Large intestine (tissue), 3 donors: ENCODE results near the gene KLHL22. TPM values are rescaled to one million over a fixed set of nuclear protein-coding genes. Genes with fewer than 3 reads are reported as not detected.

Source experiments
- DNase-seq, 2 donors: peaks; one replicate each; pipeline versions ENCODE4 v3.0.0 to v3.0.0-alpha.2; 2013
- H3K27ac ChIP-seq: one replicate; pipeline ENCODE4 v1.5.1; 2013; ENCODE audit warnings: low read length
- H3K27me3 ChIP-seq: 2 replicates; pipeline ENCODE4 v1.6.1; 2013; ENCODE audit warnings: low read length; ENCODE audit not compliant: control insufficient read depth, insufficient read depth
- H3K36me3 ChIP-seq: 2 replicates; pipeline ENCODE4 v1.6.1; 2013; ENCODE audit warnings: low read length; ENCODE audit not compliant: control insufficient read depth, insufficient read depth
- H3K4me1 ChIP-seq: one replicate; pipeline ENCODE4 v1.6.1; 2013; ENCODE audit warnings: low read length; ENCODE audit not compliant: control insufficient read depth, insufficient read depth
- H3K4me3 ChIP-seq: one replicate; pipeline ENCODE4 v1.5.1; 2013; ENCODE audit warnings: low read length
- H3K9me3 ChIP-seq: one replicate; pipeline ENCODE4 v1.6.1; 2013; ENCODE audit warnings: mild to moderate bottlenecking, low read depth, low read length, moderate library complexity; ENCODE audit not compliant: control insufficient read depth
- WGBS: methylation state at CpG from one replicate; pipeline ENCODE4 v1.1.5; 2013; ENCODE audit warnings: low lambda C conversion rate; ENCODE audit not compliant: insufficient coverage; 5-methylcytosine and 5-hydroxymethylcytosine counted together
- polyA plus RNA-seq: library from polyadenylated mRNA; unstranded; fragments of 120-200 nt; gene quantifications from one replicate; pipeline ENCODE4 v1.2.1, GENCODE V29; 2013

Gene KLHL22
- polyA plus RNA-seq, 1 donor, result 18.5 TPM

- peaks cover 3% of the 10 kb centered on the region for H3K4me1 ChIP-seq
- no CpG with 5 or more reads among the region's 1 CpG for WGBS
- no peak for DNase-seq
- no peak overlapping the region for H3K27ac ChIP-seq
- H3K9me3 ChIP-seq, result no peaks in the 10 kb centered on the region
- no peaks in the 10 kb centered on the region for H3K27me3 ChIP-seq
- H3K36me3 ChIP-seq, result peaks cover 47% of the 10 kb centered on the region
- no peak overlapping the region for H3K4me3 ChIP-seq
Observed at GRCh38 chr22:20524004-20524481, 28.4 kb upstream of the KLHL22 start.

GRCh38 chr22:20523086-20523983, 27.7 kb upstream of the KLHL22 start:
- Histone ChIP-seq H3K9me3 (no peaks in the 10 kb centered on the region), H3K27ac (no peak overlapping the region), H3K27me3 (no peaks in the 10 kb centered on the region), H3K4me3 (no peak overlapping the region), H3K4me1 (peaks cover 3% of the 10 kb centered on the region), H3K36me3 (peaks cover 49% of the 10 kb centered on the region)
- no CpG with 5 or more reads among the region's 7 CpGs for WGBS
- no peak for DNase-seq

GRCh38 chr22:20522134-20523004, 26.8 kb upstream of the KLHL22 start:
- H3K36me3 ChIP-seq, result peaks cover 53% of the 10 kb centered on the region
- DNase-seq, result no peak
- no peak overlapping the region for H3K4me3 ChIP-seq
- H3K4me1 ChIP-seq, result peaks cover 3% of the 10 kb centered on the region
- 97% methylated on average over 5 of the region's 11 CpGs for WGBS
- H3K9me3 ChIP-seq, result no peaks in the 10 kb centered on the region
- no peaks in the 10 kb centered on the region for H3K27me3 ChIP-seq
- no peak overlapping the region for H3K27ac ChIP-seq

GRCh38 chr22:20520093-20520511, 24.5 kb upstream of the KLHL22 start:
- Histone ChIP-seq H3K27me3 (no peaks in the 10 kb centered on the region), H3K27ac (no peak overlapping the region), H3K36me3 (peaks cover 46% of the 10 kb centered on the region), H3K9me3 (no peaks in the 10 kb centered on the region), H3K4me1 (peaks cover 3% of the 10 kb centered on the region), H3K4me3 (no peak overlapping the region)
- no peak for DNase-seq
- WGBS, result no CpG with 5 or more reads among the region's 7 CpGs

- Histone ChIP-seq H3K36me3 (peaks cover 51% of the 10 kb centered on the region), H3K4me1 (peaks cover 3% of the 10 kb centered on the region), H3K27ac (no peak overlapping the region), H3K4me3 (no peak overlapping the region), H3K9me3 (no peaks in the 10 kb centered on the region), H3K27me3 (no peaks in the 10 kb centered on the region)
- no peak for DNase-seq
- 85% methylated on average over 1 of the region's 4 CpGs for whole genome bisulfite sequencing
Observed at GRCh38 chr22:20519558-20519957, 24.0 kb upstream of the KLHL22 start.

- no peak for DNase-seq
- Histone ChIP-seq H3K36me3 (peaks cover 62% of the 10 kb centered on the region), H3K4me3 (no peak overlapping the region), H3K27me3 (no peaks in the 10 kb centered on the region), H3K4me1 (no peaks in the 10 kb centered on the region), H3K27ac (no peak overlapping the region), H3K9me3 (no peaks in the 10 kb centered on the region)
- no CpG with 5 or more reads among the region's 13 CpGs for WGBS
Observed at GRCh38 chr22:20517841-20518592, 22.4 kb upstream of the KLHL22 start.

GRCh38 chr22:20517422-20517821, 21.8 kb upstream of the KLHL22 start:
- peaks cover 59% of the 10 kb centered on the region for H3K36me3 ChIP-seq
- H3K27ac ChIP-seq, result no peak overlapping the region
- no peaks in the 10 kb centered on the region for H3K4me1 ChIP-seq

GRCh38 chr22:20516399-20516798, 20.8 kb upstream of the KLHL22 start:
- WGBS, result 100% methylated on average over 1 of the region's 2 CpGs
- H3K27ac ChIP-seq, result no peak overlapping the region
- H3K4me3 ChIP-seq, result no peak overlapping the region
- H3K9me3 ChIP-seq, result no peaks in the 10 kb centered on the region
- H3K27me3 ChIP-seq, result no peaks in the 10 kb centered on the region
- H3K36me3 ChIP-seq, result peaks cover 54% of the 10 kb centered on the region
- DNase-seq, result no peak
- no peaks in the 10 kb centered on the region for H3K4me1 ChIP-seq

More at GRCh38 chr22:20517422-20517821, 21.8 kb upstream of the KLHL22 start:
- WGBS, result no CpG with 5 or more reads among the region's 4 CpGs
- Histone ChIP-seq H3K9me3 (no peaks in the 10 kb centered on the region), H3K27me3 (no peaks in the 10 kb centered on the region), H3K4me3 (no peak overlapping the region)
- no peak for DNase-seq

GRCh38 chr22:20514658-20515406, 19.2 kb upstream of the KLHL22 start:
- Histone ChIP-seq H3K36me3 (peaks cover 45% of the 10 kb centered on the region), H3K27me3 (no peaks in the 10 kb centered on the region), H3K9me3 (no peaks in the 10 kb centered on the region), H3K4me1 (peaks cover 14% of the 10 kb centered on the region), H3K4me3 (no peak overlapping the region), H3K27ac (no peak overlapping the region)
- no peak for DNase-seq
- no CpG with 5 or more reads among the region's 6 CpGs for WGBS
